ENCODE results near the gene LPP. TPM values are rescaled to one million over a fixed set of nuclear protein-coding genes. Genes with fewer than 3 reads are reported as not detected.

The LPP gene
- total and polyA plus RNA-seq, 2 of the 4 experiments (the other 2 are of a cell fraction): 16.0 to 130 TPM

- no peak overlapping the region for H3K27ac ChIP-seq (ENCODE audit: insufficient read depth, low read length)
- CTCF ChIA-PET: interaction anchor here (0.6 kb wide), 1 partner anchor 14 kb away, joined by 4 read pairs; no protein-coding TSS in a partner anchor
Observed at GRCh38 chr3:188776447-188776846, 622.5 kb downstream of the LPP start.

More at GRCh38 chr3:188776447-188776846, 622.5 kb downstream of the LPP start:
- intact Hi-C loops (cut with micrococcal nuclease) (no loop called here), in situ Hi-C loops (cut with MboI; ENCODE audit: low sequenced_read_pairs) (no loop called here), dilution Hi-C loops (cut with HindIII; ENCODE audit: low sequenced_read_pairs, unreplicated experiment) (no loop called here)
- POLR2A ChIA-PET (ENCODE audit: unreplicated experiment): no interaction called here
- H4K5ac ChIP-seq (ENCODE audit: low read depth, low read length): no peak overlapping the region
- no peak overlapping the region for H3K23ac ChIP-seq (ENCODE audit: low read depth, low read length)
- peaks cover 42 to 67% of the 10 kb centered on the region in 2 experiments for H3K79me1 ChIP-seq (ENCODE audit: low read depth in 1 of 2, low read length in 2 of 2)
- no CpG with 5 or more reads among the region's 1 CpG for WGBS, 2 experiments (ENCODE audit: extremely low coverage in 2 of 2, insufficient read length in 1 of 2)
- peaks cover 9% of the 10 kb centered on the region for H3K4me1 ChIP-seq (ENCODE audit: control insufficient read depth, insufficient read depth, low read length)
- H3K4ac ChIP-seq (ENCODE audit: low read depth, low read length): no peak overlapping the region
- no peak overlapping the region for H2AK9ac ChIP-seq (replicated peaks; ENCODE audit: low read depth, low read length, poor library complexity)
- H2BK15ac ChIP-seq (ENCODE audit: low read depth, low read length): no peak overlapping the region
- peaks cover 15% of the 10 kb centered on the region; the same call in 1 of the 2 replicates for H4K20me1 ChIP-seq (ENCODE audit: insufficient read depth, low read length)
- H3K27me3 ChIP-seq (ENCODE audit: control insufficient read depth, insufficient read depth, low read length): no peaks in the 10 kb centered on the region
- no peak overlapping the region for H2BK20ac ChIP-seq (ENCODE audit: low read depth, low read length)
- no peak overlapping the region for H3K4me3 ChIP-seq (ENCODE audit: insufficient read depth, low read depth, low read length)
- peaks cover 10% of the 10 kb centered on the region; the same call in 1 of the 2 replicates for H3K9me1 ChIP-seq (ENCODE audit: insufficient read depth, low read length)
- H3K36me3 ChIP-seq (ENCODE audit: control insufficient read depth, insufficient read depth, low read length): no peaks in the 10 kb centered on the region
- no peak overlapping the region for H3K18ac ChIP-seq (ENCODE audit: low read depth, low read length)
- no peak overlapping the region for H3K56ac ChIP-seq (ENCODE audit: extremely low read depth, insufficient read depth, low read length)
- H2AK5ac ChIP-seq (ENCODE audit: low read depth, low read length): no peak overlapping the region
- TF ChIP-seq SMC3 (IDR thresholded peaks at IDR 0.05; ENCODE audit: low read depth, low read length): no peak
- TF ChIP-seq POLR2A (IDR thresholded peaks at IDR 0.05; ENCODE audit: low read depth, low read length): no peak
- H3K9ac ChIP-seq (ENCODE audit: low read depth, low read length): no peak overlapping the region
- ATAC-seq (ENCODE audit: low read depth): no peak
- no peak overlapping the region for H2BK120ac ChIP-seq (ENCODE audit: low read depth, low read length)
- H4K91ac ChIP-seq (ENCODE audit: insufficient read depth, low read depth, low read length): no peak overlapping the region
- H3K14ac ChIP-seq (replicated peaks; ENCODE audit: low read depth, low read length): no peak overlapping the region
- no peak overlapping the region for H2AFZ ChIP-seq (replicated peaks; ENCODE audit: low read length, poor library complexity)
- no peaks in the 10 kb centered on the region for H3K9me3 ChIP-seq (ENCODE audit: control insufficient read depth, insufficient read depth, low read length)
- BruUV-seq (replicated peaks): no TSS peak
- H2BK5ac ChIP-seq (ENCODE audit: low read depth, low read length, poor library complexity, severe bottlenecking): no peak overlapping the region
- no peak overlapping the region for H3K4me2 ChIP-seq (ENCODE audit: low read depth, low read length)
- peak; percentile 21 for DNase-seq
- H4K8ac ChIP-seq (ENCODE audit: low read depth in 2 of 2, low read length in 2 of 2): no peak overlapping the region
